GM19238 (cell line): ENCODE measurements around the gene KRTAP12-1.

Source experiments
- DNase-seq: peaks from one replicate; pipeline ENCODE4 v3.0.0; 2011; ENCODE audit warnings: low spot score; ENCODE audit not compliant: insufficient read length

The KRTAP12-1 gene, protein sequence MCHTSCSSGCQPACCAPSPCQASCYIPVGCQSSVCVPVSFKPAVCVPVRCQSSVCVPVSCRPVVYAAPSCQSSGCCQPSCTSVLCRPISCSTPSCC

DNA sequence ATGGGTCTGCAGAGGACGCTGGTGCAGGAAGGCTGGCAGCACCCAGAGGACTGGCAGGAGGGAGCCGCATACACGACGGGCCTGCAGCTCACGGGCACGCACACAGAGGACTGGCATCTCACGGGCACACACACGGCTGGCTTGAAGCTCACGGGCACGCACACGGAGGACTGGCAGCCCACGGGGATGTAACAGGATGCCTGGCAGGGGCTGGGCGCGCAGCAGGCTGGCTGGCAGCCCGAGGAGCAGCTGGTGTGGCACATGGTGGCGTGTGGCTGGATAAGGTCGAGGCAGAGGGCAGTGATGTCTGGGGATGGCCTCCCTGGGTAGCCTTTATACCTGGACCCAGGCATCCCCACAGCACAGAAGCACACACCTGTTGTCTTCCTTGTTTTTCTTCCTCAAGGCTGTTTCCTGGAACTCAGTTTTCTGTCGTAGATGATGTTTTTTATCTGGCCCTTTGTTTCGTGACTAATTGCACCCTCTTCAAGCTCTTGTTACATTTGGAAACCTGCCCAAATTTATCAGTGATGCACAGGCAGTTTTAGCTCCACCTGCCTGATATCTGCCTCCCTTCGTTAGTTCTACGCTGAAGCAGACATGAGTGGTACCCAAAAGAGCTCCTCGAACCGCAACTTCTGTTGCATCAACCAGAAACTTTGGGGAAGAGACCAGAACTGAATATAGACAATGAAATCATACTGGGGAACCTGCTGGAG, at the start of gene KRTAP12-1:
TSS of gene KRTAP12-1 (minus strand) at position 303 of the 719 bp plus-strand sequence. CDS start at position 263, 40 bp downstream.
- no peak for DNase-seq

DNA sequence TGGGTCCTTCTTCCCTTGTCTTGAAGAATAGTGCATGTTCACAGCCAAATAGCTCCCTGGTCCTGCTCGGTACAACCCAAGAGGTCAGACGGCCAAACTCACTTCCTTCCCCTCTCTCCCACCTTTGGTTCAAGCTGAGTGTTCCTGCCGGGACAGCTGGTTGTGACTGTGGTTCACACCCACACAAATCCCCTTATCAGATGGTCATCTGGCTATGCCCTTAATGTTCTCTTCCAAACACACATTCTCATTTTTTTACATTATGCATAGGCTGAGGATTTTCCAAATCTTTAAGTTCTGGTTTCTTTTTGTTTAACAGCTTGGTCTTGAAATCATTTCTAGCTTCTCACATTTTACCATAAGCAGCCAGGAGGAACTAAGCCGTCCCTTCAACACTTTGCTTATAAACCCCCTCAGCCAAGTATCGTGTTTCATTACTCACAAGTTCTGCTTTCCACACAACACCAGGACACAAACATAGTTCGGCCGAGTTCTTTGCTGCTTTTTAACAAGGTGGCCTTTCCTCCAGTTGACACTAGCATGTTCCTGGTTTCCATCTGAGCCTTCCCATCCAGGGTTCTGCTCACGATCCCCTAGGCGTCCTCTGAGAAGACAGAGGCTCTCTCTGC, 49.1 kb upstream of the KRTAP12-1 start:
- DNase-seq: no peak

DNA sequence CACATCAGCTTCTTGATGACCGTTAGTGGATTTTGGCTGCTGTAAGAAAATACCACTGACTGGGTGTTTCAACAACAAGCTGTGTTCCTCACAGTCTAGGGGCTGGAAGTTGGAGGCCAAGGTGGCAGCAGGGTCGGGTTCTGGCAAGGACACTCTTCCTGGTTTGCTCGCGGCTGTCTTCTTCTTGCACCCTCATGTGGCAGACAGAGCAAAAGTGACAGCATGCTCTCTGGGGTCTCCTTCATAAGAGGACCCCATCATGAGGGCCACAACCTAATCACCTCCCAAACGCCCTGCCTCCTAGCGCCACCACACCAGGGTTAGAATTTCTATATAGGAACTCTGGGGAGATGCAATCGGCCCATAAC, 48.0 kb upstream of the KRTAP12-1 start:
- no peak for DNase-seq

DNA sequence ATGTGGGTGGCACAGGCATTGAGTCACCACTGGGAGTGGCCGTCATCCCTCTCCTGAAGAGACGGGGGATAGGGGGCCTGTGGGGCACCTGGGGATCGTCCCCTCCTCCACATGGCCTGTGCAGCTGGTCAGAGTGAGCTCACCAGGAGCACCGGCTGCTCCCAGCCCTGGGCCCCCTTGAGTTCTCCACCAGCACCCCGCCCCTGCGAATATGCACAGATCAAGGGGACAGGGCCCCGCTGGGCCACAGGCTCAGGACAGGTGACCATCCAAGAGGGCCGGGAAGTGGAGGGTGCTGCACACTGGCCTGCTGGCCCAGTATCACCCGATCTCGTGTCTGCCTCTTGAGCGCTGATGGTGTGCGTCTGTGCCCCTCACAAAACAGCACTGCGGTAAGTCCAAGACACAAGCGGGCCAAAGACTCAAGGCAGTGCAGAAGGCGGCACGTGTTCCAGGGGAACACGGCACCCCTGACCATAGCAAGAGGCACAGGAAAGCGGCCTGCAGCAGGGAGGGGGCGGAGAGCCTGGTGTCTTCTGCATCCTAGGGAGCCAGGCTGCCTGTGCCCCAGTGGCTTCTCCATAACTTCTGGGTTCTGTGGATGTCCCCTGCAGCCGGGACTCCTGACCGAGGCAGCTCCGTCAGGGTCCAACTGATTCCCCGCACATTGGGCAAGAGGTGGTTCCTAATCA, 47.5 kb upstream of the KRTAP12-1 start:
- DNase-seq: no peak

DNA sequence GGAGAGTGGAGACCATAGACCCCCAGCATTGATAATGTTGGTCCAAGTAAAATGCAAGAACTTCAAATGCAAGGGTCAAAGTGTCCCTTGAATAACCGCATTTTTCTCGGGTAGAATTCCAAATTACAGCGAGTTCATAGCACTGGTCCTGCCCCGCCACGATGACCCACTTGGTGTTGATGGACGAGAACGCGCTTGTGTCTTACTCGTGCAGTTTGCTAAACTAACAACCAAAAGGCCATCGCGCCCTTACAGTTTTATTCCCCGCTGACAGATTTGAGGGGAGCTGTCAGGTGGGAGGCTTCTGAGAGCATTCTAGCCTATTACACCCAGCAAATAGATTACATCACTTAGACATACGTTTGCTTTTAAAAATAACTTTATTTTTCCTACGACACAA, 46.8 kb upstream of the KRTAP12-1 start:
- DNase-seq: no peak

DNA sequence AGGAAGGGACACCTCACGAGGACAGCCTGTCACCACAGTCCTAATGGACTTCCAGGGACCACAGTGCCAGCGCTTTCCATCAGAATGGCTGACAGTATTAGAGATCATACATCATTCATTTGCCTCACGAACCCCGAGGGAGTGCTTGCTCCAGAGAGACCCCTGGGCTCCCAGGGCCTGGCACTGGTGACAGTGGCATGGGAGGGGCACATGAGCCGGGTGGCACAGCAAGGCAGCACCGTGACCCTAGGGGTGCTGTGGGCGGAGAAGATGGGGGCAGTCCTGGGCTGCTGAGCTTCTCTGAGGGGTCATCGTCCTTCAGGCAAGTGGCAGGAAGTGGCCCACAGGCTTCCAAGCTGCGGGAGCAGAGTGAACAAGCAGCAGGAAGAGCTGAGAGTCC, 45.8 kb upstream of the KRTAP12-1 start:
- no peak for DNase-seq

DNA sequence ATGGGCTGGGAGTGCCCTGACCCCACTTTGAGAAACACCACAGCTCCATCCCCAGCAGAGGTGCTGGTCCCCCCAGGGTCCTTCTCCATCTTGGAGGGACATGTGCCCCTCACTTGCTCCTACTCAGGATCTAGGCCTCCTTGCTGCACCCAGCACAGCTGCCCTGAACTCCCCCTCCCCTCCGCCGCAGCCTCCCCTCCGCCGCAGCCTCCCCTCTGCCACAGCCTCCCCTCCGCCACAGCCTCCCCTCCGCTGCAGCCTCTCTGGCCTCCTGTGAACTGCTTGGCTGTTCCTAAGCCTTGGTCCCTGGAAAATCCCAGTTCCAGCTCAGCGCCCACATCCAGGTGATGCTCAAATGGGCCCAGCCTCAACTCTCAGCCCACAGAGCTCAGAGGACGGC, 45.4 kb upstream of the KRTAP12-1 start:
- no peak for DNase-seq

DNA sequence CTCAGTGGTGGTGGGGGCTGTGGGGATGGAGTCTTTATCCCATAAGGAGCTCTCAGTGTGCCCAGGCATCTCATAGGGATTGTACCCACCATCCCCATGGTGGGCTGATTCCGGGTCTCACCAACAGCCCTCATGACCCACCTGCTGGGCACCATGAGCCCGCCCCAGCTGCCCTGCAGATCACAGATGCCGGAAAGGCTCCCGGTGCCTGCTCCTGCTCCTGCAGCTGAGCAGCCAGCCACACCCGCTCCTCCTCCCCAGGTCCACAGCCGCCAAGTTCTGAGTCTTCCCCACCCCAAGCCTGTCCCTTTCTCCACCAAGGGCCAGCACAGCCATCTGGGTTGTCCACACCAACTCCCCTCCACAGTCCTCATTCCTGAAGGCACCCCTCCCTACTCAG, 44.9 kb upstream of the KRTAP12-1 start:
- no peak for DNase-seq

DNA sequence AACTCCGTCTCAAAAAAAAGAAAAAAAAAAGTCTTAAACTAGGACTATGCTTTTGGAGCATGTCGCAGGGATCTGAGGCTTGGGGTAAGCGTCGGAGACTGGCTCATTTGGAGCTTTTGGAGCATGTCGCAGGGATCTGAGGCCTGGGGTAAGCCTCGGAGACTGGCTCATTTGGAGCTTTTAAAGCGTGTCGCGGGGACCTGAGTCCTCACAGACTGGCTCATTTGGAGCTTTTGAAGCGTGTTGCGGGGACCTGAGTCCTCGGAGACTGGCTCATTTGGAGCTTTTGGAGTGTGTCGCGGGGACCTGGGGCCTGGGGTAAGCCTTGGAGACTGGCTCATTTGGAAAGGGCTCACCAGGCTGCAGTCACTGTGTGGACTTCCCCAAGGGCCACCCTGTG, 43.0 kb upstream of the KRTAP12-1 start:
- no peak for DNase-seq

DNA sequence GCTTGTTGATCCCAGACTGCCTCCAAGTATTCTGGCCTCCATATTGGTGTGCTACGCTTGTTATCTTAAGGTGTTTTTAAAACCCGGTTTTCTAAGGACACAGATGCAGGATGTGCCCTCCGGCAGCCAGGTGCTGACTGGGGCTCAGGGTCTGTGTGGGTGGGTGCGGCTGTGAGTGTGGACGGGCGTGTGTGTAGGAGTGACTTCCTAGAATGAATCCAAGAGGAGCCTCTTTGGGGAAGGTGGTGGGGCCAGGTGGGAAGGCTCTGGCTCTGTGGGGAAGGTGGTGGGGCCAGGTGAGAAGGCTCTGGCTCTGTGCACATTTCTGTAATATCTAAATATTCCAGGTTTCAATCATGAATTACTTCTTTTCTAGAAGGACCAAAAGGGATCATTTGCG, 42.2 kb upstream of the KRTAP12-1 start:
- DNase-seq: no peak

DNA sequence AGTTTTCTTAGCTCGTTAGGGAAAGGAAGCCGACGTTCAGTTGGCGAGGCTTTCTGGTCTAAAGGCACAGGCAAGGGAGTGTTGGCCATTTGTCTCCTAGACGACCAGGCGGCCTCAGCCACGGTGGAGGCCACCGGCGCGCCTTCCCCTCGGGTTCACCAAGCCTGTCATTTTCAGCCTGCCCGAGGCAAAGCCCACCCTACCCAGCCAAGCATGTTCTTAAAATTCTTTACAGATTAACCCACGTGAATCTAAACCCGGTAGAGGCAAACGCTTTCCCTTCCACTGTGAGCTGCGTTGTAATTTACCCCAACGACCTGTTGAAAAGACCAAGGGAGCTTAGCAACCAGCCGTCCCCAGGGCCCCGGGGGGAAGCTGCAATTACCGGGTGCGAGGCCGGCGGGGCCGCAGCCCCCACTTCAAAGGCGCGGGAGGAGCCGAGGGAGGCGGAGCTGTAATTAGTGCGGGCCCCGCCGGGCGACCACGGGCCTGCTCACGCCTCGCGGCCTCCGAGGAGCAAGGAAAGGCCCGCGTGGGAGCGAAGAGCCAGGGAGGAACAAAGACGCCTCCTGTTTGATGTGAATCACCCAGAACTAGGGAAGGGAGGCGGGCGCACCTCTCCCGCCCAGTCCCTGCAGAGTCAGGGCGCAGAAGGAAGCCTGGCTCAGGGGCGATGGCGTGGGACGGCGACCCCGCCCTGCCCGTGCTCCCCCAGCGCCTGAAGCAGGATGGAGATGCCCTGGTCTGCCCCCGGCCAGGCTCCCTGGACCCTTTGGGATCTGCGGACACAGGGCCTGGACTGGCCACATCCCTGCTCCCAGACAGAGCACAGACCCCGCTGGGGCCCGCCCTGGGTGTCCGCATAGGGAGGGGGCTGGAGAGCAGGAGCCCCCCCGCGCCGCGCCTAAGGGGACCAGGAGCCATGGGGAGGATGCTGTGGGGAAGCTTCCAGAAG, 41.5 kb upstream of the KRTAP12-1 start:
- DNase-seq: no peak

DNA sequence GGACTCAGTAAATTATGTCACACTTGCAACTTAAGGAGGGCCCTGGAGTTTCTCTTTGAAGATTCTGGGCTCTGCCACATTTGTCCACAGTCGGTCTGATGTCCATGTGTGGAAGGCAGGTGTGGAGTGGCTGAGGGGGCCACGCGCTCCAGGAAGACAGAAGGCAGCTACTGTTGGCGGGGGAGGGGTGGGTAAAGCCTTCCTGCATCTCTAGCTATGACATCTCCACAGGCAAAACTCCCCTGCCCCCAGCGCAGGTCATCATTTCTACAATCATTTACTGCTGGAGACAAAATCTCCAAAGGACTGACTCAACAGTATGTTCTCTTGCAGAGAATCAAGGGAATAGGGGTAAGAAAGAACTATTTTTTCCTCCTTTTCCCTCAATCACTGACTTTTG, 40.8 kb upstream of the KRTAP12-1 start:
- no peak for DNase-seq

DNA sequence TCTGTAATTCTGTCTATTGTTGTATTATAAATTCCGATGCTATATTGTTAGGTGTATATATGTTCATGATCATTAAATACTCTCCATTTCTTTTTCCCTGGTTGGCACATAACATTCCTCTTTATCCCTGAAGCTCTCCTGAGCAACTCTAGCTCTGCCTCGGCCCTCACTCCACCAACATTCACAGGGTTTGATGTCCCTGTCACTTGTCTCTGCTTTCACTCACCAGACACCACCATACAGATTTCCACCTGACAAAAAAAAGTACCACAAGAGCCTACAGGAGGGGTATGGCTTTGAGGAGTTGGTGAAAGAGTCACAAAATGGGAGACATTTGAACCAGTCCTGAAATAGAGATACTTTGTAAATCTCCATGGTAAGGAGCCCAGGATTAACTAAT, 38.2 kb upstream of the KRTAP12-1 start:
- no peak for DNase-seq

DNA sequence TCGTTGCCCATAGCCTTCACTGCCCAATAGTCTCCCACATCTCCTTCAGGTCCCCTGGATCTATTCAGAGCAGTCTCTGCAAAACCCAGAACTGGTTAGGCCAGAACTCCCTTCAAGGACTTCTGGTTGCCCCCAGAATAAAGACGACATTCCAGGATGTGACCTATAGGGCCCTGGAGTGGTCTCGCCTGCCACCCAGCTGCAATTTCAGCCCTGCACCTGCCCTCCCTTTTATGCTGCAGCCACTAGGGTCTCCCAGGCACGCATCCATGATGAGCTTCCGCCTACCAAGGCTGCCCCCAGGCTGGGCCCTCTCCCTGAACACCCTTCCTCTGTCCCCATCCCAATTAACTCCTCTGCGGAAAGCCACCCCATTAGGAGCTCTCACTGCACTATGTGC, 36.6 kb upstream of the KRTAP12-1 start:
- DNase-seq: no peak

DNA sequence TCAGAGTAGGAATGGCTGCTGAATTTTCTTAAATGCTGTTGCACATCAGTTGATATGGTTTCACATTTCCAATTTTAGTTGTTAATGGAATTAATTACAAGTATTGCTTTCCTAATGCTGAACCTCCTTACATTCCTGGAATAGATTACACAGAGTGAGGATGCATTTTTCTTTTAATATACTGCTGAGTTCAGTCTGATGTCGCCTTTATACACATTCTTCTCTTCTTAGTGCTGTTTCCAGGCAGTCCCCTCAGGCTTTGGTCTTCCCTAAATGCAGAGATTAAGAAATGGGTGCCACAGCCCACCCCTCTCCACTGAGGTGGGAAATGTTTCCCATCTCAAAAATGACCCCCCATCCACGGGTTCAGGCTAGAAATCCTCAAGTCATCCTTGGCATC, 36.1 kb upstream of the KRTAP12-1 start:
- no peak for DNase-seq

DNA sequence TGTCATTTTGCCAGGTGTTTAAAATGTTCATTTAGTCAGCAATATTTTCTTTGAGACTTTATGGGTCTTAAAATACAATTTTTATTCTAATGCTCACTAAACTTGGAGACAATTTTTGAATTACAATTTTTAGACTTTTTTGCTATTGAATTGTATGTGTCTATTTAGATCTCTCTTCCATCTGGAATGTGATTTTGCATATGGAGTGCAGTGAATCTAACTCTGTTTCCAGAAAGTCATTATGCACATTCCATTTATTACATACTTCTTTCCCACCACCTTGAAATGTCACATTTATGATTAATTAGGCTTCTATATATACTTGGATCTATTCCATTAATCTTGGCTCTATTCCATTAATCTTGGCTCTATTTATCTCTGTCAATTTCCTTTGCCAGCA, 35.0 kb upstream of the KRTAP12-1 start:
- DNase-seq: no peak

DNA sequence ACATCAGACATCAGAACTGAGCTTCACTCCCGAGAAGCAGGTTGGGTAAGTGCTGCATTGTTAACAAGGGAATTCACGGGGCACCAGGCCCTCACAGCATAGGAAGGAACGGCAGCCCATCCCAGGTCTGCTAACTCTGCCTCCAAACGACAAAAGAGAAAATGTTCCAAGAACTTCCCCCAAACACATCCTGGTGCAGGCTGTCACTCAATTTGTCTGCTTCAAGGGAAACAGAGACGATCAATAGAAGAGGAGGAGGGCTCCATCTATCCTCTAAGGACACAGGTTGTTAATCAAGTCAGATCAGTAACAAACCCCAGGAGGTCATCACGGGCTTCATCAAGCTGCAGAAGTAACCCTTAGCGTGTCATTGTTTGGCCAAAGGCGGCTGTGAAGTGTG, 32.9 kb upstream of the KRTAP12-1 start:
- DNase-seq: no peak

DNA sequence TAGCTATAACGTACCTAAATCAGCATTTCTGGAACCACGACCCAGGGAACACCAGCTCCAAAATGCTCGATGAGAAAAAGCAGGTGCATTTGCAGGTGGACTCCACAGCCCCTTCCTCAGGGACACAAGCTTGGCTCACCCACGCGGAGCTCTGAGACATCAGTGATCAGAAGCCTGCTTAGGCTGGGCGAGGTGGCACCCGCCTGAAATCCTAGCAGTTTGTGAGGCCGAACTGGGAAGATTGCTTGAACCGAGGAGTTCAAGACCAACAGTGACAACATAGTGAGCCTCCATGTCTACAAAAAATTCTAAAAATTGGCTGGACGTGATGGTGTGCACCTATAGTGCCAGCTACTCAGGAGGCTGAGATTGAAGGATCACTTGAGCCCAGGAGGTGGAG, 31.9 kb upstream of the KRTAP12-1 start:
- DNase-seq: no peak

DNA sequence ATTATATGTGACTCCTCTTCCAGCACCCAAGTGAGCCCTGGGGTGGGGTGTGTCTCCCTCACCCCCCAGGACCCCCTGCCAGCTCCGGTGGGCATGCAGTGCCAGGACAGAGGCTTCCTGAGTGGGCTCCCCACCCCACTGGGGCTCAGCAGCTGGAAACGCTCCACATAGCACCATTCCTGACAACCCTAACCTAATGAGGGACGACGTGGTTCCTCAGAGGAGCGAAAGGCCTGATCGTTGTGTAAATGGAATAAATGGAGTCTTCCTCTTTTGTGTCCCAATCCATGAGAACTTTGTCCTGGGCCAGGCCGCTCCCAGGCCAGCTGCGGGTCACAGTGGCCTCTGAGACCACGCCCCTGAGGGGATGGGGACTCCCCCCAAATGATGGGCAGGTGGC, 31.2 kb upstream of the KRTAP12-1 start:
- DNase-seq: no peak

DNA sequence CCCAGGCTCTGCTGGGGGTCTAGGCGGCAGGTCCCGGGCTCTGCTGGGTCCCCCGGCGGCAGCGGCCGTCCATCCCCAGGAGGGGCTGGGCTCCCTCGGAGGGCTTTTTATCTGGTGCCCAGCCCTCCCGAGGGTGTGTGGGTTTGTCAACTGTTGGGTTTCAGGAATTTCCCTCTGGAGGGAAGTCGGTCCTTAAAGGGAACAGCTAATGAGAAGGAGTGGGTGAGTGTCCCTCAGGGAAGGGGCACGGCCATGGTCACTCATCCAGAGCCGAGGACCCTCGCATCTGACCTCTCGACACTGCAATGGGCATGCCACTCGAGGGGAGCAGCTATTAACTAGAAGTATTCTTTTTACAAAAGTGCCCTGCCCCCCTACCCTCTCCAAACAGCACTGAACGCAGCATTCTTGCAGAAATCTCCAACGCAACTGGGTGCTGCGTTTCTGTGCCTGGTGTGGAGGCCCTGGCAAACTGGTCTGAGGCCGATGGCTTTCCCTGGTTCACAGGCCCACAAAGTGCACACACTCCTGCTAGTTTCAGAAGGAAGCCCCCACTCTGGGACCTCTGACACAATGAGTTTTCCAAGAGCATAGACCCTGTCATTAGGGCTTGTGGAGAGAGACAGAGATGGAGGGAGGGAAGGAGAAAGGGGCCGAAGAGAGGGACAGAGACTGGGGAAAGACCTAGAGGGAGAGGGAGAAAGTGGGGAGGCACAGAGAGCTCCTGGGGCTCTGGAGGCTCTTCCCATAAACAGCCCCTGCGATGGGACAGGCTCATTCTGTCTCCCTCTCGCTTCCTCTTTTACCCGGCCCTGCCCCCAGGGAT, 30.5 kb upstream of the KRTAP12-1 start:
- no peak for DNase-seq
